Epithelial cell of prostate (primary cell): ENCODE measurements around the gene CYP27B1.

Source experiments
- DNase-seq: peaks from one replicate; pipeline ENCODE4 v3.0.0-alpha.2; 2011; ENCODE audit warnings: low read depth, low spot score
- H3K27ac ChIP-seq: fragments of 450-650 bp; 2 replicates; pipeline ENCODE4 v1.5.1; 2017; ENCODE audit warnings: mild to moderate bottlenecking

Gene CYP27B1

DNA sequence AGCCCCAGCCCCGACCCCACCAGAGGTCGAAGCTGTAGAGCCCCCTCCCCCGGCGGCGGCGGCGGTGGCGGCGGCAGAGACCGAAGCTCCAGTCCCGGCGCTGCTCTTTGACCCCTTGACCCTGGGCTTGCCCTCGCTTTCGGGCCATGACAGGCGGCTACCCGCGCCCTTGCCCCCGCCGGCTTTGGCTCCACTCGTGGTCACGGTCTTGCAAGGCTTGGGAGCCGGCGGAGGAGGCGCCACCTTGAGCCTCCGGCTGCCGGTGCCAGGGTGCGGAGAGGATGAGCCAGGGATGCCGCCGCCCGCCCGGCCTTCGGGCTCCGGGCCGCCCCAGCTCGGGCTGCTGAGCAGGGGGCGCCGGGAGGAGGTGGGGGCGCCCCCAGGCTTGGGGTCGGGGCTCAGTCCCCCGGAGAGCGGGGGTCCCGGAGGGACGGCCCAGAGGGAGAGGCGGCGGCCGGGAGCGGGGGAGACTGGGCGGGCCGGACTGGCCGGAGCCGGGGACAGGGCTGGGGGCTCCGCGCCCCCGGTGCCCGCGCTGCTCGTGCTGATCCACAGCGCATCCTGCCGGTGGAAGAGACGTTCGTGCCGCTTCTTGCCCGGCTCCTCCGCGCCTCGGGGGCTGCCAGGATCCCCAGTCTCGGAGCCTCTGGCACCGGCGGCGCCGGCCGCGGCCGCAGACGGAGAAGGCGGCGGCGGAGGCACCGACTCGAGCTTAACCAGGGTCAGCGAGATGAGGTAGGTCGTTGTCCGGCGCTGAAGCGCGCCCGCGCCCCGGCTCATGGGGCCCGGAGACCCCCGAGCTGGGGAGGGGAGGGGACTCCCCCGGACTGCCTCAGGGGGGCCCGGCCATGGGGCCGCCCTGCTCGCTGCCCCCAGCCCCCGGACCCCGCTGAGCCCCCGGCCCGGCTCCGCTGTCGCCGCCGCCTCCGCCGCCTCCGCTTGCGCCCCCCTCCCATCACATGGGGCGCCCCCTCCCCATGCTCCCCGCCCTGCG lies 29.1 kb downstream of the CYP27B1 start:
- no peak overlapping the region for H3K27ac ChIP-seq
- DNase-seq = no peak

DNA sequence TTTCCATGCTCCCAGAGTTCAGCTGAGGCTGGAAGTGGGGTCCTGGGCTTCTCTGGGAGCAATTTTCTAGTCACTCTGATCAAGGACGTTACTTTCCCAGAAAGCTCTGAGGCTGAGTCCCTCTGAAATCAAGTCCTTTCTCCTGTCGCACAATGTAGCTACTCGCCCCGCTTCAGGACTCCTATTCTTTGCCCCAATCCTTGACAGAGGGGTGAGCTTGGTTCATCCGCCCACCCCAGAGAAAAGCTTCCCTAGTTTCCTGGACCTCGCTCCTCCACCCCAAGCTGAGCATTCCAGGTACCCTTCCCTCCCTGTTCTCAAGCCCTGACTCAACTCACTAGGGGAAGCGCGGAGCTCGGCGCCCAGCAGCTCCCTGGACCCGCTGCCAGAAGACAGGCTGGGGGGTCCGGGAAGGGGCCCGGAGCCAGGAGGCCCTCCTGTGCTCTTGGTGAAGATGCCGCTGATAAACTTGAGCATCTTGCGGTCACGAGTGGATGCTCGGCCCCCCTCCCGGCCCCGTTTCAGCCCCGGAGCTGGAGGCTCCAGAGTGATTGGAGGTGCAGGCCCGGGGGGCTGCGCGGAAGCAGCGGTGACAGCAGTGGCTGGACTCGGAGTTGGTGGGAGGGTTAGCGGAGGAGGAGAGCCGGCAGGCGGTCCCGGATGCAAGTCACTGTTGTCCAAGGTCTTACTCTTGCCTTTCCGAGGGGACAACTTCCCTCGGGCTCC lies 30.0 kb downstream of the CYP27B1 start:
- H3K27ac ChIP-seq = no peak overlapping the region
- DNase-seq = no peak

DNA sequence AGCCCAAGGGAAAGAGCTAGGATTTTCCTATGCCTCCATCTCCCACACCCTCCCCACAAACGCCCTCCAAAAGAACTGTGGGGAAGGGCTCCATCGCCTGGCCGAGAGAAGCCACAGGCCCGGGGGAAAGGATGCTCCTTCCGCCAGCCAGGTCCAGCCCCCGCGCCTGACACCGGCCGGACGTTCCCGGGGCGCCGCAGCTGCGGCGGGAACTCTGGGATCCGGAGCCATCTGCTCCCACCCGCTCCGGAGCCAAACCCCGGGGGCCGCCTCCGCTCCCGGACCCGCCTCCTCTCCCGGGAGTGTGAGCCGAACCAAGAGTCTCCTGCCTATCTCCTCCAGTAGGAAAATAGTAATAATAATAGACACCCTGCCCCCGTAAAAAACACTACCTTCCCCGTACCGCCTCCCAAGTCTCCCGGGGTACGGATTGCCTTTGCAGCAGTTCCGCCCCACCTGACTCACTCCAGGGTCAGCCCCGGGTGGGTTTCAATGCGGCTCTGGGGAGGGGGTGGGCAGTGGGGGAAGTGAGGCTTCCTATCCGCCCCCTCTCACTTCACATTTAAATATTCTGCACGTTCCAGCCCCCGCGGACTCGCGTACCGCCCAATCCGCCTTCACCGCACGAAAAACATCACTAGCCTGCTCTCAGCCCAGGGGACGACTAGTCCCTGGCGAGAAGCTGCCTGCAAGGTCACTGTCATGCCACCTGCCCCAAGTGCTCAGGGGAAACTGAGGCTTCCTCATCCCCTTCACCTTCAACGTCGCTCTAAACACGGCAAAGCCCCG lies 30.7 kb downstream of the CYP27B1 start:
- DNase-seq = no peak

DNA sequence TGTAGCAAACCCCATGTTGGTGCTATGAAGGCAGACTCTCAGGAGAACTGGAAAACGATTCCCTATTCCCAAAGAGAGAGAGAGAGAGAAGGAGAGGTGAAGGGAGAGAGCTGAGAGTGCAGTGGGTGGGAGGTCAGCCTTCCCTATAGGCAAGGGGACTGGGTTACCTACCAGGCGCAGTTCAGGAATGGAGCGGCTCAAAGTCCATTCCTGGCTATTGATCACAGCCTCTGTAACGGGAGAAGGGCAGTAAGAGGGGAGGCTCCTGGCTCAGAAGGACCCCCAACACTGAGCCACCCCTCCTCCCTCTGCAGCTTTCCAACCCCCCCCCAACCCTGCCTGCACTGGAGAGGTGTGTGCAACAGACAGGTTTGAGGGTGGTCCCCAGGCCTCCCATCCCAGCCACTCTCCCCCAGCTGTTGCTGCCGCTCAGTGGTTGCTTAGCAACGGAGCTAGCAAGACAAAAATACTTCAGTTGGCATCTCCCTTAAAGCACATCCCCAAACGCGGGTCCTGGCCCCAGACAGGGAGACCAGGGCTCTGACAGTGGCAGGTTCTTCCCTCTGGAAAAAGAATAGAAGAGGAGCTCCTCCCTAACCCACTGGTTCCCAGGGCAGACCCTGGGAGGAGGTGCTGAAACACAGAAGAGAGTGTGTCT lies 31.6 kb downstream of the CYP27B1 start:
- no peak overlapping the region for H3K27ac ChIP-seq

More for the DNA sequence above, 30.7 kb downstream of the CYP27B1 start:
- H3K27ac ChIP-seq = no peak overlapping the region

DNA sequence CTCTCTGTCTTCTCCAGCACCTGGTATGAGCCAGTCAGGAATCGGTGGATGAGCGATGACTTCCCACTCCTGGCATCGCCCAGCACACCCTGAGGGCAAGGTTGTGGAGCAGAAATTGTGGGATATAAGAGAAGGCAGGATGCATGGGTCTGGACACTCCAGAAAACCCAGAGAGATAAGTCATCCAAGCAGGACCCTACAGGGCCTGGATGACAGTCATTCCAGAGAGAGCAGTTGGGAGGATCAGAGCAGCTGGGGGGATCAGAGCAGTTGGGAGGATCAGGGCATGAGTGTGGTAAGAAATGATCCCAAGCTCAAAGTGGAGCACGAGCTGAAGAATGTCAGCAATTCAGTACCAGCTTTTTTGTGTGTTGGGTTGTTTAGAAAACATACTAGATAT lies 32.3 kb downstream of the CYP27B1 start:
- DNase-seq = no peak
- no peak overlapping the region for H3K27ac ChIP-seq

More for the DNA sequence above, 31.6 kb downstream of the CYP27B1 start:
- DNase-seq = no peak

DNA sequence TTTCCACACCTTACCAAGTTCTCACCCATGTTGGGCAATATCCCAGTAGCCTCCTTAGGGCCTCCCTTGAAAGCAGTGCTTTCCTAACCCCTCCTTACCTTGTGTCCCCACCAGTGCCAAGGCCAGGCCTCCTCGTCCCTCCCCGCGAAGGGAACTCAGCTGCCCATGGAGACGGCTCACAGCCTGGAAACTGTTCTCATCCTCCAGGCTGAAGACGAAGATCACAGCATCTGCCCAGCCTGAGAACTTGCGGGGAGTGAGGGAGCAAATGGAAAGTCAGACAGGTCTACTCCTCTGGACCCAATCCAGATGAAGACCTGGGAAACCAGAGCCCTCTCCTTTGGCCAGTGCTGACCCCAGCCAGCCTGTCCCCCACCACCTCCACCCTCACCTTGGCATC lies 33.0 kb downstream of the CYP27B1 start:
- DNase-seq = no peak
- H3K27ac ChIP-seq = no peak overlapping the region

DNA sequence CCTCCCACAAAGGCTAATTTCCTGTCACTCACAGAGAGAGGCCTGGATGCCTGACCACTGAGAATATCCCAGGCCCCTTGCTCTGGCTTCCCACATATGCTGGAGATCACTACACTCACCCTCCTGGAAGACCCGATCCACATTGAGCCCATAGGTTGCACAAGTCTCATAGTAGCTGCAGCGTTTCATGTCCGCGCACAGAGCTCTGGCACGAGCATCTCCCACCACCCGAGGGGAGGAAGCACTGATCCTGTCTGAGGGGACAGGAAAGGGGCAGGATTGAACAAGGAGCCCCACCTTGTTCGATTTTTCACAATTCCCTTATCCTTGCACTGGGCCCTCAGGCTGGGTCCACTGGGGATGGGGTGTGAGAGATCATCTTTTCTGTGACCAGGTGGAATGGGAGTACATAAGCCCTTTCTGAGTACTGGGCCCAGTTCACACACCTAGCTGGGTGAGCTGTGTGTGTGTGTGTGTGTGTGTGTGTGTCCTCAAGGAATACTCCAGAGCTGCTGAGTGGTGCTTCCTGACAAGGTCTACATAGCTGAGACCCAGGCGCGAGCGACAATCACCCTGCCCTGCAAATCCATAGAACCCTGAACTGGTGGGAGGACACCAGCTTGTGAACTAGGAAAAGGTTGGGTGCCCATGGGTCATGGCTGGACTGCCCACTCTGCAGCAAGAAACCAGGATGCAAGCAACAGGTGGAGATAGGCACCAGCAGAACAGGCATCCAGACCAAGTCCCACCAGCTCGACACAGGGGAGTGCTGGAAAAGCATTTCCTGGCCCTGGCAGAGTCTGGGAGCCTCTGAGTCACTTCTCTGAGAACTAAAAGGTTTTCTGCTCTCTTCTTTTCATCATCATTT lies 33.9 kb downstream of the CYP27B1 start:
- DNase-seq = no peak
- H3K27ac ChIP-seq = no peak overlapping the region

DNA sequence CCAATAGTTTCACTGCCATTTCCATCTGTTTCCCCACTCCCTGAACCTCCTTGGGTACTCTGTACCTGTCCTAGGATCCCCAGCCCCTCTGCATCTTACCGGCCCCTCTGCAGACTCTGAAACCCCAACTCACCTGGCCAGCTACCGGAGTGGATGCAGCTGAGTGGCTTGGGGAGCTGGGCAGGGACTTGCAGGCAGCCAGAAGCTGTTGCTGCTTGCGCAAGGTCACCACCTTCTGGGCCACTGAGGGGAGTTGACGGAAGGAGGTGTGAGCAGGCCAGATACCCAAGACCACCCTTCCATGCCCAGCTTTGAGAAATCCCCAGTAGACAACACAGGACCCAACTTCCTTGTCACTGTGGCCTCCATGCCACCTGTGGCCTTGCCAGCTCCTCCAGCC lies 34.6 kb downstream of the CYP27B1 start:
- no peak for DNase-seq
- no peak overlapping the region for H3K27ac ChIP-seq

DNA sequence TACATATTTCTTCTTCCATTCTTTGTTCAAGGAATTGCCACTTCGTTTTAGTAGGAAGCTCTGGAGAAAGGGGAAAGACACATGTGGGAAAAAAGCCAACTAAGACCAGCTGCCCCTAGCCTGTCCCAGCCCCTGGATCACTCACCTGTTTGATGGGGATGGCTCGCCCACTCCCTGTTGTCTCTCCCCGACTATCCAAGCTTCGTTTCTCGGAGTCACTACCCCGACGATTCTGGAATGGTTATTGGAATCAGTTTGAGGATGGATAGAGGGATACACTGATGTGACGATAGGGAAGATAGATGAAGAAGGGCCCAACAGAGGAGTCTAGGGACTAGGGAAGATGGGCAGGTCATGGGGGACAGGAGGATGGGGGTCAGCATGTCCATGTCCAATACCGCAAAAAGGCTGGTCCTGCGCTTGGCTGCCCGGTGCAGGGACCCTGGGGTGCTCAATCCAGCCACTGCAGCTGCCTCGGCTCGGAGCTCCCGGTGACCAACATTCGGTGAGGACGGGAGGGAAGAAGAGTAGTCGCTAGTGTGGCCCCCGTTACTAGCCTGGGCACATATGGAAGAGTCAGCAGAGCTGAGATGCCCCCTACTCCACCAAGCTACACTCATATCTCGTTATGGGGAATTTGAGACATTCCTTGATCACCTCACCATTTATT lies 35.3 kb downstream of the CYP27B1 start:
- H3K27ac ChIP-seq = no peak overlapping the region
- no peak for DNase-seq

DNA sequence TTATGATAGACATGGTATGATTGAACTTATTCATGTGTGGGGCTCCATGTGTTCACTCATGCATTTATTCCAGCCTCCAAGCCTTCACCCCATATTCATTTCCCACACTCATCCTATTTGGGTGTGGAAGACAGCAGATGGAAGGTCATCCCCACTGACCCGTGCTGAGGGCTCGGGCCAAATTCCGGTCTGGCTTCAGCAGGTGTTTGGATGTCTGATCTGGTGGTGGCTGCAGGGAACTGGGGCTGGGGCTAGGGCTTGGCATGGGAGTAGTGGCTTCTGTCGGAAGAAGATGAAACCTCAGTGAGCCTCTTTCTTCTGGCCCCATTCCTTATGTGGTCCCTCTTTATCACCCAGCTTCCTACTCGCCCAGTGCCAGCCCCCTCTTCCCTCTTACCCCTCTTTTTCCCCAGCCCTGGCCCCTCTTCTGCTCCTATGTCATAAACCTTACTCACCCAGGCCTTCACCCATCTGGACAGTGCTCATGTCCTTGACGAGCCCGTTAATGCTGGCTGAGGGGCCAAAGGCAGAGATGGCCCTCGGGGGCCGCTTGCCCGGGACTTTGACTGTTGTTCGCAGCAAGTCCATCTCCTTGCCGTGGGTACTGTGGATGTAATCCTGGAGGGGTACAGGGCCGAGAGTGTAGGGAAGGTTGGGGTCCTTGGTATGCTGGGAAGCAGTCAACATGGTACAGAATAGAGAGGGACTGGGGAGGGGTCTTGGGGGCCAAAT lies 36.4 kb downstream of the CYP27B1 start:
- DNase-seq = no peak
- H3K27ac ChIP-seq = no peak overlapping the region

DNA sequence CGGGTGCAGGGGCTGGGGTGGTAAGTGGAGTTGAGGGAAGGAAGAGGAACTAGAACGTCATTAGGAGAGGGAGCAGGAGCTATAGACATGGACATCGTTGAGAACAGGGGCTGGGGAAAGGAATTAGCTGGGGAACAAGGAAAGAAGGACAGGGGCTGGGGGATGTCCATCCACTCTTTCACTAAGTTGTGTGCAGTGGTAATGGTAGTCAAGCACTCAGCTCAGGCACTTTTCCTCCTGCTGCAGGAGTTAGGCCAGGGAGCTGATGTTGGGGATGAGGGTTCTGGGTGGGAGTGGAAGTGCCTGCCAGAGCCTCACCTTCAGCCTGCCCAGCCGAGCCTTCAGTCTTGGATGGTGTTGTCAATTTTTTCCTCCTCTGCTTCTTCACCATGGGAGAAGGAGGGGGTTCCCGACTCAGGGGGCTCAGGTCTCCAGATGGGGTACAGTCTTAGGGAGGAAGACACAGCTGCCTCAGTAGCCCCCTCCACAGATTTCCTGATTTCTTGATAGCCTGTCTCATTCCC lies 37.5 kb downstream of the CYP27B1 start:
- DNase-seq = no peak
- no peak overlapping the region for H3K27ac ChIP-seq

DNA sequence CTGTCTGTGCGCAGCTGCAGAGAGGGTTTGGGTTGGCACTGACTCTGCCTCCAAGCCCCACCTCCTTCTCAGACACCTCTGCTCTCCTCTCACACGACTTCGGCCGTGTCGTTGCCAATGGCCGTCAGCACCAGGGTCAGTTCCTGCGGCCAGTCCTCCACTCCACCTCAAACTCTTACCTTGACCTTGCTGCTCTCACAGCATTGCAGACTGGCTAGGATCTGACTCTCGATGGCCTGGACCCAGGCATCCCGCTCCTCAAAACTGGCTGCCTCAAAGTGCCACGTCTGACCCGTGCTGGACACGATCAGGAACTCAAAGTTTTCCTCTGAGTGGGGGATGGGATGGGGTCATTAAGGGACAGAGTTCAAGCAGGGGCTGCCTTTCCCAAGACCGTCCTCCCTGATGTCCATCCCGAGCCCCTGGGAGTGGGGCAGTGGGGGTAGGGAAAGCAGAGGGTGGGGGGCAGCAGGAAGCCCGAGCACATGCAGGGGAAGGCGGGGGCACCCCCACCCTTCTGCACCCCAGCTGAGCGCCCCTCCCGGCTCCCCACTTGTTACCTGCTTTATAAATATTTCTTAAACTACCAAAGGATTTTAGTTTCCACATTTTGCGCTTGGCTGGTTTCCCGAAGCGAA lies 39.0 kb downstream of the CYP27B1 start:
- H3K27ac ChIP-seq = no peak overlapping the region
- DNase-seq = no peak

DNA sequence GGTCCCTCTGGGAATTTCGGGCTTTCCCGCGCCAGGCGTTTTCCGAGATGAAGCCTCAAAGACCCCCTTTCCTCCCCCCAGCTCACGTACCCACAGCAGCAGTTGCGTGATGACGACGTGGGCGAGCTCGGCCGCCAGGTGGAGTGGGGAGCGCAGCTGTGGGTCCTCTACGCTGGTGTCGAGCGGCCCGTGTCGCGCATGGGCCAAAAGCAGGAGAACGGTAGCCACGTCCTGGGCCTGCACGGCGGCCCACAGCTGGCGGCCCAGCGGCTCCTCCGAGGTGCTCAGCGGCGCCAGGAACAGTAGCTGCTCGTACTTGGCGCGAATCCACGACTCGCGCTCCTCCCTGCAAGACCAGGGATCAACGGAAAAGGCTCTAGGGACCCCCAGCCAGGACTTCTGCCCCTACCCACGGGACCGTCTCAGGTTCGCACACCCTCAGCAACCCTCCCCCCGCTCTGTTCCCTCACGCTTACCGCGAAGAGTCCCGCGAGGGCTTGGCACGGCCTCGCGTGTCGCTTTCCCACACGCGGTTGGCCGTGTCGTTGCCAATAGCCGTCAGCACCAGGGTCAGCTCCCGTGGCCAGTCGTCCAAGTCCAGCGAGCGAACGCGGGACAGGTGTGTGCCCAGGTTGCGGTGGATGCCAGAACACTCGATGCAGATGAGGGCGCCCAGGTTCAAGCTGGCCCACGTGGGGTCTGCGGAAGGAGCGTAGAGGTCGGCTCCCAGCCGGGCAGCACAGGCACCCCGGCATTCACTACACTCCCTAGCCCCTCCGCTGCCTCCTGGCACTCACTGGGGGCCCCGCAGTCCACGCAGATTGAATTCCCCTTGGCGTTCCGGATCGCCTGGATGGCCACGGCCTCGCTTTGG lies 39.8 kb downstream of the CYP27B1 start:
- H3K27ac ChIP-seq = peak overlapping the region; percentile 27
- no peak for DNase-seq

DNA sequence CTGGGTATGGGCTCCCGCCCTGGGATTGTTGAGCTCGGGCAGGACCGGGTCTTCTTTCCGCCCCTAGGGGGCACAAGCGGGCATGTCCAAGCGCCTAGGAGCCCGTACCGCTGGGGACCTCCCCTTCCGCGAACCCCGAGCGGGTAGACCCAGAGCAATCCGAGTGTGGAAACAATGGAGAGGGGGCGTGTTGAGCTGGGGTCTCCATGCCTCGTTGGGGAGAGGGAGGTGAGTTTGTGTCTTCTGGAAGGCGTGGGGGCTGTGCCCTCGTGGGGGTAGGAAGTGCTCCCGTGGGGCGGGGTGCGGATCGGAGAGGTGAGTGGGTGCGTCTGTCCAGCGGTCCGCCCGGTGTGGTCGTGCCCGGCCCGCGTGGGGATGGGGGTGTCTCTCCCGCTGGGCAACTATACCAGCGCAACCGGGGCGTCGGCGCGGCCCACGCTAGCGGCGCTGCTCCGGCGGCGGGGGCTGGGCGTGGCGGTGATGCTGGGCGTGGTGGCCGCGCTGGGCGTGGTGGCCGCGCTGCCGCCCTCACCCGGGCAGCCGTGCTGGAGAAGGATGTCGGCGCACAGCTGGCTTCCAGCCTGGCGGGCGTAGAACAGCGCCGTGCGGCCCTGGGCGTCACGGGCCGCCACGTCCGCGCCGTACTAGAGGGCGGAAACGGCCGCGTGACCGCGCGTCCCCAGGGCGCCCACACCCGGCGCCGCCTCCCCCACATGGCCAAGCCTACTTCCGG lies 40.6 kb downstream of the CYP27B1 start:
- no peak for DNase-seq
- H3K27ac ChIP-seq = peak overlapping the region; percentile 27

DNA sequence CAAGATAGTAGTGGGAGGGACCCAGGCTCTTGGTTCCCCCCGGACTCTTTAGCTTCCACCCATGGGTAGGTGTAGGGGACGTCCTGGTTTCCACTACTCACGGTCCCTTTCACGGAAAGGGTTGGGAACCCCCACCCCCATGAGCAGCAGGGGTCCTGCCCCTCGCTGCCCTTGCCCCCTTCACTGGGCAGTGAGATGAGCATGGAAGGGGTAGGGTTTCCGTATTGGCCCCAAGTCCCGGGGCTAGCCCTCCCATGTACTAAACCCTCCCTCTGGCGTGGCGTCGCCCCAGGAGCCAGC lies 41.1 kb downstream of the CYP27B1 start:
- H3K27ac ChIP-seq = no peak overlapping the region
- DNase-seq = no peak
